ENCODE results near the gene XRCC3. TPM values are rescaled to one million over a fixed set of nuclear protein-coding genes. Genes with fewer than 3 reads are reported as not detected.
A peak's percentile ranks its signal among the peaks of the same experiment; 100 is the strongest.

The XRCC3 gene
- total RNA-seq, 4 donors from 2014 or later, result 11.6 to 42.9 (median 16.2) TPM

GRCh38 chr14:103684871-103685270, 30.4 kb downstream of the XRCC3 start:
- H3K4me3 ChIP-seq, result no peak overlapping the region
- H3K36me3 ChIP-seq, result peaks cover 0 to 91% (median 5%) of the 10 kb centered on the region in 3 donors
- H3K27ac ChIP-seq, result no peak overlapping the region
- TF ChIP-seq, protein P1, sequence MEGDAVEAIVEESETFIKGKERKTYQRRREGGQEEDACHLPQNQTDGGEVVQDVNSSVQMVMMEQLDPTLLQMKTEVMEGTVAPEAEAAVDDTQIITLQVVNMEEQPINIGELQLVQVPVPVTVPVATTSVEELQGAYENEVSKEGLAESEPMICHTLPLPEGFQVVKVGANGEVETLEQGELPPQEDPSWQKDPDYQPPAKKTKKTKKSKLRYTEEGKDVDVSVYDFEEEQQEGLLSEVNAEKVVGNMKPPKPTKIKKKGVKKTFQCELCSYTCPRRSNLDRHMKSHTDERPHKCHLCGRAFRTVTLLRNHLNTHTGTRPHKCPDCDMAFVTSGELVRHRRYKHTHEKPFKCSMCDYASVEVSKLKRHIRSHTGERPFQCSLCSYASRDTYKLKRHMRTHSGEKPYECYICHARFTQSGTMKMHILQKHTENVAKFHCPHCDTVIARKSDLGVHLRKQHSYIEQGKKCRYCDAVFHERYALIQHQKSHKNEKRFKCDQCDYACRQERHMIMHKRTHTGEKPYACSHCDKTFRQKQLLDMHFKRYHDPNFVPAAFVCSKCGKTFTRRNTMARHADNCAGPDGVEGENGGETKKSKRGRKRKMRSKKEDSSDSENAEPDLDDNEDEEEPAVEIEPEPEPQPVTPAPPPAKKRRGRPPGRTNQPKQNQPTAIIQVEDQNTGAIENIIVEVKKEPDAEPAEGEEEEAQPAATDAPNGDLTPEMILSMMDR (IDR thresholded peaks at IDR 0.05), result no peak
- no peak for TF ChIP-seq POLR2A (IDR thresholded peaks at IDR 0.05)
- peaks cover 0 to 2% (median 0%) of the 10 kb centered on the region in 4 donors for H3K4me1 ChIP-seq
- no peak for DNase-seq
- no peaks in the 10 kb centered on the region for H3K9me3 ChIP-seq
- no peaks in the 10 kb centered on the region for H3K27me3 ChIP-seq

GRCh38 chr14:103684471-103684870, 30.8 kb downstream of the XRCC3 start:
- Histone ChIP-seq H3K4me3 (no peak overlapping the region), H3K9me3 (no peaks in the 10 kb centered on the region), H3K4me1 (no peaks in the 10 kb centered on the region), H3K27ac (no peak overlapping the region), H3K27me3 (no peaks in the 10 kb centered on the region), H3K36me3 (peaks cover 0 to 91% (median 5%) of the 10 kb centered on the region in 3 donors)
- TF ChIP-seq POLR2A (IDR thresholded peaks at IDR 0.05), result no peak
- TF ChIP-seq, protein P1 (IDR thresholded peaks at IDR 0.05), result no peak
- DNase-seq, result no peak

DNA sequence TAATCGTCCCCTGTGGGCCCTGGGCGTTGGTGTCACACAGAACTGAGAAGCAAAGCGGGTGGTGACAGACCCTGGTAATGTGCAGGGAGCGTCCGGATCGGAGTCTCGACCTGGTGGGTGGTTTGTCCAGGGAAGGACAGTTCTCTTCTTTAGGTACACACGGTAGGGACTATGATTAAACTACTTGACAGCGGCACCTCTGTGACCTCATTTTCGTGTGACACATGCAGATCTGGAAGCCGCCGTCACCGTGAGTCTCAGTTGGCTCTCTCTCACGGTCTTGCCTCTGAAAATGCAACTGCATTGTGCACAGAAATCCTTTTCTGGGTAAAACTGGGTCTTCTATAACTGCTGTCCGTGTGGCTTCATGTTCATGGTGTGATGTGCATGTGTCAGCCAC, 32.1 kb downstream of the XRCC3 start:
- TF ChIP-seq POLR2A (IDR thresholded peaks at IDR 0.05), result no peak
- TF ChIP-seq, protein P1 (IDR thresholded peaks at IDR 0.05), result no peak
- Histone ChIP-seq H3K4me1 (no peaks in the 10 kb centered on the region), H3K9me3 (no peaks in the 10 kb centered on the region), H3K27ac (no peak overlapping the region), H3K36me3 (peaks cover 0 to 93% (median 5%) of the 10 kb centered on the region in 3 donors), H3K4me3 (no peak overlapping the region), H3K27me3 (no peaks in the 10 kb centered on the region)
- no peak for DNase-seq

DNA sequence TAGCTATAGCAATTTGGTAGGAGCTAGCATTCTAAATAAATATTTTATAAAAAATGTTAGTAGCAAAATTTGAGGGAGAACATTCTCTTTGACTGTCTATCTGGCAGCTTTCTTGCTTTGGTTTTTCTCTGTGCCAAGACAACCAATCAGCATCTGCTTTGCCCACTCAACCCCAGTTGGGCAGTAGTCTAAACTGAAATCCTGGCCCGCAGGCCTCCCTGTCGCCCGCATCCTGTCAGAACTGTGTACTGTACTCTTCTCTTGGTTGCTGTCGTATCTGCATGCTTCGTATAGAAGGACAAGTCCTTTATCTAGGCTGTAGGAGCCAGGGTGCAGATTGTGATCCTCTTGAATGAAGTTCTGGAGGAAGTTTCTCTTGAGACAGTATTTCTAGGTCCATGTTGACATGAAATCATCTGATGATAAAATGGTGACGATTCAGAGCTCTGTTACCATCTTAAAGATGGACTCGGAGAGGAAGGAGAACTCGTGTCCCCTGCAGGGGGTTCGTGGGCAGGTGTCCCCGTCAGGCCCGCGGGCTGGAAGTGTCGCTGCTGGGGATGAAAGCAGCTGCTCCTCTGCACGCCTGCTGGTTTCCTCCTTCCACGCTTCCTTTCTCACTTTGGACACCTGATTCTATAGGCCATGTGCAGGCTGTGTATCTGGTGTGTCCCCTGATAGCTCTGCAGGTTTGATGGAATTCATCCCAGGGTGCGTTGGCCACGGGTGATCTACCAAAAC, 34.6 kb downstream of the XRCC3 start:
- DNase-seq, result no peak
- H3K4me1 ChIP-seq, result no peaks in the 10 kb centered on the region
- H3K36me3 ChIP-seq, result peaks cover 0 to 95% (median 8%) of the 10 kb centered on the region in 3 donors
- H3K9me3 ChIP-seq, result no peaks in the 10 kb centered on the region
- no peaks in the 10 kb centered on the region for H3K27me3 ChIP-seq
- H3K27ac ChIP-seq, result no peak overlapping the region
- no peak overlapping the region for H3K4me3 ChIP-seq
- TF ChIP-seq, protein P1 (IDR thresholded peaks at IDR 0.05), result no peak
- no peak for TF ChIP-seq POLR2A (IDR thresholded peaks at IDR 0.05)

GRCh38 chr14:103679351-103679750, 35.9 kb downstream of the XRCC3 start:
- Histone ChIP-seq H3K36me3 (peaks cover 0 to 95% (median 11%) of the 10 kb centered on the region in 3 donors), H3K4me3 (no peak overlapping the region), H3K27ac (no peak overlapping the region), H3K9me3 (no peaks in the 10 kb centered on the region), H3K4me1 (no peaks in the 10 kb centered on the region), H3K27me3 (no peaks in the 10 kb centered on the region)
- peak in 2 of 3 donors; percentile 65 to 80 for DNase-seq
- no peak for TF ChIP-seq POLR2A (IDR thresholded peaks at IDR 0.05)
- TF ChIP-seq, protein P1 (IDR thresholded peaks at IDR 0.05), result peak; percentile 19 to 57 (median 41)
